Measurements from ENCODE around the gene DNAI7.

- TF ChIP-seq CTCF (conservative IDR thresholded peaks at IDR 0.05) (no peak), EZH2 (IDR thresholded peaks at IDR 0.05; ENCODE audit: low read depth) (no peak)
Observed at GRCh38 chr12:25072906-25073650, 121.9 kb downstream of the DNAI7 start.
